ENCODE data around the gene IFIH1.

IFIH1 gene

DNA sequence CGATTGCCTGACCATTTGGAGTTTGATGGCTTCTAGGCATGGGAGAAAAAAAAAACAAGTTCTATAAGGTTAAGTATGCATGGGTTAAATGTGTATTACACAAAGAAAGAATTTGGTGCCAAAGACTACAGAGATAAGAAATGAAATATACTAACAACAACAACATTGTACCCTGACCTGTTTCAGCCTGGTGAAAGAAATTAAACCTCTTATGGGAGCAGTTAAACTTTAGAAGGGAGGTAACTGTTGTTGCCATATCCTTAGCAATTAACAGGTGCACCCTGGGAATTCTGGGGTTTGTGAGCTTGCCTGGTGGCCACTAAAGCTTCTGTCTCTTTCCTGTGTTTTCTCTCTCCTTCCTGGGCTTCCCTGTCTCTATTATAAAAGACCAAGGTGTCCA is 6.5 kb upstream of the IFIH1 start:
- no peak for DNase-seq (ENCODE audit: extremely low read depth, low read depth)

GRCh38 chr2:162320864-162321517 is 2.5 kb upstream of the IFIH1 start:
- TF ChIP-seq CTCF (IDR thresholded peaks at IDR 0.05; ENCODE audit: low read depth, low read length), result no peak
- DNase-seq (ENCODE audit: extremely low read depth, low read depth), result no peak

More for the DNA sequence above, 6.5 kb upstream of the IFIH1 start:
- no peak for TF ChIP-seq CTCF (IDR thresholded peaks at IDR 0.05; ENCODE audit: low read depth, low read length)

DNA sequence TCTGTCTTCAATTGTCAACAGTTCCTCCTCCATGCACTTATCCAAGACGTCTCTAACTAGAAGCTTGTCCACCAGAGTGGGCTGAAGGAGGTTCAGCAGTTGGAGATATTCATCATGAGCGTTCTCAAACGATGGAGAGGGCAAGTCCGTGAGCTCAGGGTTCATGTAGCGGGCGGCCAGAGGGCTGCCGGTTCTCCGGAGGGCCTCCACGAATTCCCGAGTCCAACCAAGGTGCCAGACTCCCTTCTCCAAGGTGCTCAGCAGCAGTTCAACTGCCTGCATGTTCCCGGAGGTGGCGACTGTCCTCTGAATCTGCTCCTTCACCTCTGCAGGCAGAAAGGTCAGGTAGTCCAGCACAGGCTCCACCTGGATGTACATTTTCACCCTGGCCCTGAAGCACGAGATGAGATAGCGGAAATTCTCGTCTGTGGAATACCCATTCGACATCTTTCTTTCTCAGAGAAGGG is 590 bp downstream of the IFIH1 start:
- TF ChIP-seq CTCF (IDR thresholded peaks at IDR 0.05; ENCODE audit: low read depth, low read length), result no peak
- no peak for DNase-seq (ENCODE audit: extremely low read depth, low read depth)

- no peak for TF ChIP-seq CTCF (IDR thresholded peaks at IDR 0.05; ENCODE audit: low read depth, low read length)
- no peak for DNase-seq (ENCODE audit: extremely low read depth, low read depth)
These were observed 1.3 kb downstream of the IFIH1 start for GRCh38 chr2:162317058-162317742.

DNA sequence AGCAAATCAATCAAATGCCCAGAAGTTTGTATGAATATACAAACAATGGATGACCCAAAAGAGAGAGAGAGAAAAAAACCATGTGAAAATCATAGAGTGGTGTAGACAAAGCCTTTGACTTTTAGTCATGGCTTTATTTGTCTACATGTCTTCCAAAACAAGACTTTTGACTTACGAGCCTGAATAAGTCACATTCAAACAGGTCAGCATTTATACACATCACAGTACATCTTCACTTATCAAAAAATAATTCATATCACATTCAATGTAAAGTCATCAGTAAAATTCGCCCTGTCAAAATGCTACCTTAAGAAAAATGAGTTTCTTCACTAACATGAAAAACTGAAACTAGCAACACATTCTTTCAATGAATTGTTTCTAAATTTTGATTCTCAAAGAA is 1.9 kb downstream of the IFIH1 start:
- no peak for DNase-seq (ENCODE audit: extremely low read depth, low read depth)
- TF ChIP-seq CTCF (IDR thresholded peaks at IDR 0.05; ENCODE audit: low read depth, low read length), result no peak

DNA sequence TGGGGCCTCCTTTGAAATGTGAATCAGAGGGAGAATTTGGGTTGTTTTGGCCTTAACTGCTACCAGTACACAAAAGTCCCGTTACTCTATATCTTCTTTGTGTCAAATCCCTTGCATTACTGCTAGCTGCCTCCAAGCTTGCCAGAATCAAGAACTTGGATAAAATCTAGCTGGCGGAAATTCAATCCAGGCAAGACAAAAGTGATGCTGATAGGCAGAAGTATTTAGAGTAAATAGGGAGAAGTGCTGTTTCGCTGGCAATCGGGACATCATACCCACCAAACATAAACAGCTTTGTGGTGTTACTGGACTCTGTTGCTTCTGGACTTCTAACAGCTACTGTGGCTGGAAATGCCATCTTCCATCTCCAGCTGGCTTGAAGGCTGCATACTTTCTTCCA is 2.5 kb downstream of the IFIH1 start:
- TF ChIP-seq CTCF (IDR thresholded peaks at IDR 0.05; ENCODE audit: low read depth, low read length), result no peak
- no peak for DNase-seq (ENCODE audit: extremely low read depth, low read depth)

DNA sequence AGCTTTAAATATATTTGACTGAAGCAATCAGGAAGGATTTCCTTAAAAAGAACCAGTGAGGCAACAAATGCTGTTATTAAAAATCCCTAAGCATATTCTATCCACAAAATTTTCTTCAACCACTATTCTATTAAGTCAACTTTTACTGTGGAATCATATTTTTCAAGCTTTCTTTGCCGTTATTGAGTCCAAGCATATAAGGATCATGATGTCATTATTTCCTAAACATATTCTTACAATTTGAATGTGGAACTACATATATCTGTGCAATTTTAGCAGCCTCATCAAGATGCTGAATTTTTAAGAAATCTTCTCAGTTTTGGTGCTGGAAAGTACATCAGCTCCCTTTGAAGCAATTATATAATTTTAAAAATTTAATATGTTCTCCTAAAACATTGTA is 5.6 kb downstream of the IFIH1 start:
- TF ChIP-seq CTCF (IDR thresholded peaks at IDR 0.05; ENCODE audit: low read depth, low read length), result no peak
- no peak for DNase-seq (ENCODE audit: extremely low read depth, low read depth)
